ENCODE measurements around the gene PTPRF.

The PTPRF gene

DNA sequence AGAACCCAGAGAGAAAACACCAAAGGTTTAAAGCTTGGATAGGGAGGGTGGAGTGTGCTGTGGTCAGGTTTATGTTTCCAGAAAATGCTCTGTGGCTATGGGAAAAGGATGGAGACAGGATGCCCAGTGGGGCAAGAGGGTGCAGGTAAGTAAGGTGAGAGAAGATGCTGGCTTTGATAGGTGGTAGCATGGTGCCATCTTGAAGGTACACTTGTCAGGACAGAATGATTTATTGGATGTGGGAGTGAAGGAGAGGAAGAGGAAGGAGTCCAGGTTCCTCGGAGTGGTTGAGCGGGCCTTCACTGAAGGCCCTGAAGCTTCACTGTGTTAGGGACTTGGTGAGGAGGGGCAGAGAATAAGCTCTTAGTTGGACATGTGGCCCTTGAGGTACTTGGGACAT lies 3.6 kb downstream of the PTPRF start:
- Histone ChIP-seq H3K4me3 (no peak overlapping the region), H3K27ac (peak overlapping the region in 3 of 21 experiments; percentile 4 to 27 (median 18))

DNA sequence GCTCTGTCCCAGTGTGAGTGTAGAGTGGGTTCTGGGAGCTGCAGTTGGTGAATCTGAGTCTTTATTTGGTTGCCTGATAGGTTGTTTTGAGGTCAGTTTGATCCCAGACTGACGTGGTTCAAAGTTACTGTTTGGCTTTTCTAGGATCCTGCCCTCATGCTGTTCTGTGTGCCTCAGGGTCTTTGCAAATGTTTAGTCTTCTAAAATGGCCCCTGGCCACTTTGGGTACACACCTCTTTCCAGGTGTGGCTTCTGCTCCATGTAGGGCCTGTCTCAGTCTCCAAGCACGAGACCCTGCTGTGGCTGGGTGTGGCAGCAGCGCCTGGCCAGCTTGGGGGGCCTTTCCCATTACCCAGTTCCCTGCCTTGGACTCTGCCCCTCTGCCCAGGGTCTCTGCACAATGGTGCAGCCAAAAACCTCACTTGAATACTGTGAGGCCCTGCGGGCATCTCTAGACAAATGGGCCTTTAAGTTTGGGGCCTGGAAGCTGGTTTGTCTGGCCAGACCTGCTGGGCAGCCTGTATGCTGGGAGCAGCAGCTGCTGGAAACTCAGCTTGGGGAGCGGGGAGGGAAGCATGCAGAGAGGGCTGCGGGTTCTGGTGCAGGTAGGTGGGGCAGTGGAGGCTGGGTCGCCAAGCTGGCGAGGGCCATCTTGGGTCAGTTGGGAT lies 5.6 kb downstream of the PTPRF start:
- Histone ChIP-seq H3K4me3 (peak overlapping the region in 1 of 7 experiments; percentile 2), H3K27ac (peak overlapping the region in 16 of 21 experiments; percentile 7 to 72 (median 41))

- Histone ChIP-seq H3K27ac (peak overlapping the region in 16 of 21 experiments; percentile 11 to 72 (median 39)), H3K4me3 (peak overlapping the region in 1 of 7 experiments; percentile 2)
Observed at GRCh38 chr1:43536864-43537358, 6.2 kb downstream of the PTPRF start.

- no peak overlapping the region for H3K4me3 ChIP-seq
- peak overlapping the region in 12 of 21 experiments; percentile 15 to 72 (median 38) for H3K27ac ChIP-seq
Observed at GRCh38 chr1:43537423-43538142, 6.9 kb downstream of the PTPRF start.

- H3K27ac ChIP-seq = peak overlapping the region in 3 of 21 experiments; percentile 9 to 38 (median 26)
- no peak overlapping the region for H3K4me3 ChIP-seq
Observed at GRCh38 chr1:43538143-43538487, 7.4 kb downstream of the PTPRF start.

DNA sequence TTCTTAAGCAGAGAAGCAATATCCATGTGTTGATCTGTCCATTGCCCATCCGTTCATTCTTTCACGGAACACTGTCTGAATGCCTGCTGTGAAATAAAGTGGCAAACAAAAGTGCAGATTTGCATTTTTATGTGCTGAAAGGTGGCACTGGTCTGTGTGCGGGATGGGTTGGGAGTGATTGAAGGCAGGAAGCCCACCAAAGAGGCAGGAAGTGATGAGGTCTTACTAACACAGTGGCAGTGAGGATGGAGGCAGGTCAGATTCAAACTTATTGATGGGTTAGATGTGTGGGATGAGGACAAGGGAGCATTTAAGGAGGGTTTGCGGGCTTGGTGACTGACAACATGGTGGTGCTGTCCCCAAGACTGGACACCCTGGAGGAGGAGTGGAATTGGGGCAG lies 8.3 kb downstream of the PTPRF start:
- H3K27ac ChIP-seq = peak overlapping the region in 3 of 21 experiments; percentile 73 to 81 (median 77)
- no peak overlapping the region for H3K4me3 ChIP-seq

DNA sequence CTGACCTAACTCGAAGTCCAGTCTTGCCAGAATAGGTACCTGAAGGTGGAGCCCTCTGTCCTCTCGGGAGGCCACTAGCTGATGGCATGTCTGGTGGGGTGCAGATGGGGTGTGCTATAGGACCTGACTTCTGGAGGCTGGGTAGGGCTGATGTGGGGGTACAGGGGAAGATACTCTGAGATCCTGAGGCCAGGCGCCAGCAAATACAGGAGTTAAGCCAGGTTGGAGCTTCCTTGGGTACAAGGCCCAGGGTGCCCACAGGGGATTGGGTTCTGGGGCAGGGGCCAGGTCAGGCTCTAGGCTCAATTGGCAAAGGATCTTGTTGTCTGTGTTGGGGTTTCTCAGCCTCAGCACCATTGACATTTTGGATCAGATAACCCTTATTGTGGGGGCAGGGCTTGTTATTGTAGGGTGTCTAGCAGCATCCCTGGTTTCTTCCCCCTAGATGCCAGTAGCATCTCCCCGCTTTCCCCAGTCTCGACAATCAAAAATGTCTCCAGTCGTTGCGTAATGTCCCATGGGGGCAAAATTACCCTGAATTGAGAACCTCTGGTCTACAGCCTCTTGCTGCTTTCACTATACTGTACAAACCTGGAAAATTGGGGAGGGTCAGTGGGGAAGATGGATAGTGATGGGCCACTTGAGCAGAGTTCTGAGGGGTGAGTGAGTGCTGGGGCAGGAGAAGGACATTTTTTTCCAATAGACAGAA lies 9.2 kb downstream of the PTPRF start:
- Histone ChIP-seq H3K4me3 (no peak overlapping the region), H3K27ac (peak overlapping the region in 12 of 21 experiments; percentile 44 to 81 (median 65))

- Histone ChIP-seq H3K4me3 (no peak overlapping the region), H3K27ac (peak overlapping the region in 13 of 21 experiments; percentile 23 to 81 (median 61))
Observed at GRCh38 chr1:43540653-43541071, 10.0 kb downstream of the PTPRF start.

DNA sequence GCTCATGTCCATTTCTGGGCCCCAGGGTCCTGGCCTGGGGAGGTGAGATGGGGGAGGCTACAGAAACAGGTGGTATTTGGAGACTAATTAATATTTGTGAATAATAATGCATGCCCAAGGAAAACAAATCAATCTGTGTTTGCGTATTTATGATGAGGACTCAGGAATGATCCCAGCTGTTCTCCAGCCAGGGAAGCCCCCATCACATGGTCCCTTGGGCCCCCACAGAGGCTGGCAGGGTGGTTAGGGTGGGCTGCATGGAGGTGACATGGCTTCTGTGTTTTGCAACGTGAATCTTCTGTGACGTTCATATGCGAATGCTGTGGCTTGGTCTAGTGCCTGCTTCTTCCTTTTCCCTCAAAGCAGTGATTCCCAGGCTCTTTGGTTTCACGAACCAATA lies 10.5 kb downstream of the PTPRF start:
- H3K4me3 ChIP-seq = no peak overlapping the region

DNA sequence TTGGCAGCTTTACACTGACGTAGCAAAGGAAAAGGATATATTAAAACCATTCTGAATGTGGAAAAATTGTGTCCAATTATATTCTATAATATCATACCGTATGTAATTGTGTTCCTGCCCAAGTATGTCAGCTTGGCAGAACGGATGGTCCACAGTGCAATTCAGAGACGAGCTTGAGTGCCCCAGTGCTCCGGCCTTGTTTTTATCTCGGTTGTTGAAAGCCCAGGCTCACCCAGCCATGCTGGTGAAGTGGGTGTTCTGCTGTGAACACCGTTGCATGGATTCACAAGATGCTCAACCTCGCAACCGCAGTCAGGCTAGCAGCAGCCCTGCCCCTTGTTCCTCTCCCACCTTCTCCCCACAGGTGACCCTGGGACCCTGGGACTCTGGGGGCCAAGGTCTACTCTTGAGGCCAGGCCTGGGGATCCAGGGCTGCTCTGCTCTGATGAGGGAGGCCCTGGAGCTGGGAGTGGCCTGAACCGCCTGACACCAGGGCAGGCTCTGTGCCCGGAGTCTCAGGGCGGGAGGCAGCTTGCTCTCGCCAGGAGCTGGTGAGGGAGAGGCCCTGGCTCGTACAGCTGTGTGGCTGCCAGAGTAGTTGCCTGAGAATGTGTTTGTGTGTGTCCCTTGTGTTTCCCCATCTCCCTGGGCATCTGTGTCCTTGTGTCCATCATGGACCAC lies 11.2 kb downstream of the PTPRF start:
- Histone ChIP-seq H3K27ac (peak overlapping the region in 13 of 21 experiments; percentile 14 to 76 (median 58)), H3K4me3 (no peak overlapping the region)

More for the DNA sequence above, 10.5 kb downstream of the PTPRF start:
- peak overlapping the region in 13 of 21 experiments; percentile 23 to 81 (median 61) for H3K27ac ChIP-seq

- H3K4me3 ChIP-seq = no peak overlapping the region
Observed at GRCh38 chr1:43542527-43543458, 12.1 kb downstream of the PTPRF start.

GRCh38 chr1:43543567-43543966 lies 12.9 kb downstream of the PTPRF start:
- no peak overlapping the region for H3K4me3 ChIP-seq
- H3K27ac ChIP-seq = peak overlapping the region in 8 of 21 experiments; percentile 3 to 62 (median 36)

More at GRCh38 chr1:43542527-43543458, 12.1 kb downstream of the PTPRF start:
- H3K27ac ChIP-seq = peak overlapping the region in 13 of 21 experiments; percentile 16 to 76 (median 48)

GRCh38 chr1:43545339-43545694 lies 14.6 kb downstream of the PTPRF start:
- Histone ChIP-seq H3K27ac (peak overlapping the region in 8 of 21 experiments; percentile 9 to 88 (median 52)), H3K4me3 (no peak overlapping the region)

DNA sequence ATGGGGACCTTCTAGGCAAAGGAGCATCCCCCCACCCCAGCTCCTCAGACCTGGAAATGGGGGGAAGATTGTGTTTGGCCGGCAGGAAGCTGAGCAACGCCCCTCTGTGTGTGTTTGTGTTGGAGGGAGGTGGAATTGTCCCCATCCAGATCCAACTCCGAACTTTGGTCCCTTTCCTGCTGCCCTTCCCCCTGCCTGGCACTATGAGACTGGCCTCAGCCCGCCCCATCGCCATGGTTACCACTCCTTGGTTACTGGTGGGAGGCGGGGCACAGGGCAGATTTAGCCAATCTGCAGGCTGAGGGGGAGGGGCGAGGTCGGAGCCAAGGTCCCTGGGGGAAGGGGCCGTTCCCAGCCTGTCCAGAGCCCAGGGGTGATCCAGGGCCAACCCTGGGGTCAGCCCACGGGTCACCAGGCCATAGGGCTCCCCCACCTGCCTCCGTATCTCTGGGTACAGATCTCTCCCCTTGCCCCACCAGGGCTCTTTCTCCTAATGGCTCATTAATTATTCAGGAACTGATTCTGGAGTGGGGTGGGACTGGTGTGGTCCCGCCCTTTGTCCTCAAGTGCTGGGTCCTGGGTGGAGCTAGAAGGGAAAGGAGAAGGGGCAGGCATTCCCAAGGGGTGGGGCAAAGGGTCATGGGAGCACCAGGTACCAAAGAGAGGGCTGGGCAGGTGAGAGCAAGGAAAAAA lies 15.2 kb downstream of the PTPRF start:
- peak overlapping the region in 11 of 21 experiments; percentile 1 to 88 (median 51) for H3K27ac ChIP-seq
- H3K4me3 ChIP-seq = no peak overlapping the region

DNA sequence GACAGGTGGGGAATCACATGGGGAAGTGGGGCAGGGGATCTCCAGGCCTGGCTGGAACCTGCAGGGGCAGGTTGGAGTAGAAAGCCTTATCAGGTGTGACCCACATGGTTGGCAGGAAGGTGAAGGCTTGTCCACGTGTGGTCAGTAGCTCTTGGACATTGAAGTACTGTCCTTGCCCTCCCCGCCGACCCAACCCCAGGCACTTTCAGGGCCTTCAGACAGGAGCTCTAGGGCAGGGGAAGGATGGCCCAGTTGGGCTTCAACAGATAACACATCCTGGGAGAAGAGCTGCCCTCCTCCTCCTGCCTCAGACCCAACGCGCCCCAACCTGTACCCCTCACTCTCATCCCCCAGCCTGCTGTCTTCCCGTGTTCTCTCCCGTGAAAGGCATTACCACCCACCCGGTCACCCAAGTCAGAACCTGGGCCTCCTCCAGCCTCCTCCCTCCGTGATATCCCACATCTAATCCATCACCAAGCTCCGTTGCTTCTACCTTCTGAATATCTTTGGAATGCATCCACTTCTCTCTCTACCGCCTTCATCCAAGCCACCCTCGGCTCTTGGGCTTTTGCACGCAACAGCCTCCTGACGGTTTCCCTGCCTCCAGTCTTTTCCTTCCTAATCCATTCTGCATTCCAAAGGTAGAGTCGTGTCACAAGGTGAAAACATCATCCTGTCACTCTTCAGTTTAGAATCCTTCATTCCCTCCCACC lies 15.9 kb downstream of the PTPRF start:
- Histone ChIP-seq H3K4me3 (no peak overlapping the region), H3K27ac (peak overlapping the region in 11 of 21 experiments; percentile 9 to 88 (median 70))

- Histone ChIP-seq H3K4me3 (no peak overlapping the region), H3K27ac (peak overlapping the region in 18 of 21 experiments; percentile 10 to 88 (median 68))
Observed at GRCh38 chr1:43547538-43548072, 16.9 kb downstream of the PTPRF start.
